GM18499 (cell line): Measurements from ENCODE around the gene MPND.

Source experiments
- ATAC-seq: cut with Tn5 transposase; IDR thresholded peaks from one replicate; pipeline ENCODE4 v1.9.1; 2021; ENCODE audit warnings: moderate number of reproducible peaks; ENCODE audit not compliant: insufficient read depth, unreplicated experiment

The MPND gene

DNA sequence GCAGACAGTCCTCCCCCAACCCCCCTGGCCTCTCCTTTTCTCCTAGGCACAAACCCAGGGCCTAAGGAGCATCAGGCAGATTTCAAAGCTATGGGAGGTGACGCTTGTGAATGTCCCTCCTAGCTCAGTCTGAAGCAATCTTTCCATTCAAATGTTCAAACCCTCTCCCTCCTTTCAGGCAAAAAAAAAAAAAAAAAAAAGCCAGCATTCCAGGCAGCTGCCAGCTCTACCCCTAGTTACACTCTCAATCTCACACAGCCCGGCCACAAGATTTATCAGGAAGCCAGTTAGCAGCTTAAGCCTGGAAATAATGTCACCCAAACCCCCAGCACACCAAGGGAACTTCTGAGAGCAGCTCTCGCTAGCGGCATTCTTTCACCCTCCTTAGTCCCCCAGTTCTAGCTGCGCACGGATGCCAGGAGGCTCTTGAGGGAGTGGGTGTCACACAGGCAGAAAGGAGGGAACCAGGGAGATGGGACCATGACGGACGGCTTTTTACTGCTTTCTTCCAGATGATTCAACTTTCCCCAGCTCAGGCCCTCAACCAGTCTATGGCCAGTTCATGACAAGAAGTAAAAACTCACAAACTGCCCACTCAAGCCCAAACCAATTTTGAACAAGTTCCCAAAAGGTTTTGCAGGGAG is 50.7 kb downstream of the MPND start:
- no peak for ATAC-seq

DNA sequence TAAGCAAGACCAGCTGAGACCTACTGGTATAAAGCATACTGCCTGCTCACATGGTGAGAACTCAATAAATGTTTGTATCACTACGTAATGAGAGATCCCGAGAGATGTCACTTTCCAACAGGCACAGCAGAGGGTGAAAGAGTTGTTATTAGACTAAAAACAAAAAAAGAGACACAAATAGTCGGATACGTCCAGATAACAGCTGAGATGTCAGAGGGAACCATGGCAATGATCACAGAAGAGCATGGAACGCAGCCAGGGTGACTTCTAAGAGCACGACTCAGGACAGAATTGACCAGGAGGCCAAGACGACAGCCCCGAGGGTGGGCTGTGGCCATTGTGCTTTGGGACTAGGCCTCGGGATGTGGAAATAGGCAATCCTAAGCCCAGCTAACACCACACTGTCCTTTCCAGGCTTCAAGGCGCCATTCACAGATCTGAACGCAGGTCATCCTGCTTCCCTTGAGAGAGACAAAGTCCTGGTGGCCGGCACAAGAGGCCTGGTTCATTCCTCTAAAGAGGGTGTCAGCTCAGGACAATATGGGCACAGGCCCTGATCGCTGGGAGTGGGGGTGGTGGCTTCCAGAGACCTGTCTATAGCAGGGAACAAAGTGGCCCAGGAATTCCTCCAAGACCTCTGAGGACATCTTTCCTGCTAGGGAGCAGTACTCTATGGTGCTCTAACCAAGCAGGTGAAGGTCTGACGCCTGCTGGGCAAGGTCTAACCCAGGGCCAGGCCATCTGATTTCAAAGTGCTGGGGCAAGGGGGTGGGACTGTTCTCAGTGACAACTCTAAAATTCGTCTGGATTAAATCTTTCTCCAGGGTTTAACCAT is 53.8 kb downstream of the MPND start:
- no peak for ATAC-seq

DNA sequence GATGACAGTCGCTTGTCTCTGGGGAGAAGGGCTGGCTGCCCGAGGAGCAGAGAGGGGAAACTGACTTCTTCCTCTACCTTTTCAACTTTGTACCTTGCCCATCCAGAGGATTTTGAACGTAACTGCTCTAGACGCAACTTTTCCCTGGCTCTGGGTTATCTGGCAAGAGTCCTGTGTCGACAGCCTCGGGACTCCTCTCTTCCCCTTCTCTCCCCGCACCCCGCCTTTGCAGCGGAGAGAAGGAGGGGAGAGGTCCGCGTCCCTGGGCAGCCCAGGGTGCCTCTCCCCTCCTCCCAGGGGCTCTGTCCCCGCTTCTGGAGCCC is 56.4 kb downstream of the MPND start:
- no peak for ATAC-seq

DNA sequence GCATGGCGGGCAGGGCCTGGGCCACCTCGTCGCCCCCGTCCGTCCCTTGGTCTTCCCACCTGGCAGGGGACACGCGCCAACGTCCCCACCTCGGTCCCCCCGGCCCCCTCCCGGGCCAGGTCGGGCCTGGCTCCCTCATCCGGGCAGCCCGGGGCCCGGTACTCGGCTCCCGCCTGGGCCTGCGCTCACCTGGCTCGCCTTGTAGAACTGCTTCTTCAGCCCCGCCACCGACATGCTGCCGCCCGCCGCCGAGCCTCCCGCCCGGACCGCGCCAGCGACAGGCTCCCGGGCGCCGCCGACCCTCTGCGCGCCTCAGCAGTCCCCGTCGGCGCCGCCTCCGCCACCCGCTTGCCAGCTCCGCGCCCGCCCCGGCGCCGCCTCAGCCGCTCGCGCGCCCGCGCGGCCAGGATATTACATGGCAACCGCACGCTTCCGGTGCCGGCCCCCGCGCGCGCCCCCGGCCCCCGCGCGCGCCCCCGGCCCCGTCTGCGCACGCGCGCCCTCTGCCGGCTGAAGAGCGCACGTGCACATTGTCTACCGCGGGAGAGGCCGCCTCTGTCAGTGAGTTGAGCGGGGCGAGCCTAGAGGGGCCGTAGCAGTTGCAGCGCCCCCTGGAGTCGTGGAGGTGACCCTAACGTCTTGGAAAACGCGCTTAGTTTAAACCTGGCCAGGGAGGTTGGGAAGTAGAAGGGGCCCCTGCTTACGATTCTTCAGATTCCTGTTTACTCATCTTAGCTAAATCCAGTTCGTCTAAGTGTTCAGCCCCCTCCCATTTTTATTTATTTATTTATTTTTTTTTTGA is 57.0 kb downstream of the MPND start, which contains the start of gene SH3GL1:
Gene SH3GL1 (minus strand): TSS at position 413 of the 802 bp plus-strand sequence. CDS start 179 bp downstream, at position 234.
- no peak for ATAC-seq

DNA sequence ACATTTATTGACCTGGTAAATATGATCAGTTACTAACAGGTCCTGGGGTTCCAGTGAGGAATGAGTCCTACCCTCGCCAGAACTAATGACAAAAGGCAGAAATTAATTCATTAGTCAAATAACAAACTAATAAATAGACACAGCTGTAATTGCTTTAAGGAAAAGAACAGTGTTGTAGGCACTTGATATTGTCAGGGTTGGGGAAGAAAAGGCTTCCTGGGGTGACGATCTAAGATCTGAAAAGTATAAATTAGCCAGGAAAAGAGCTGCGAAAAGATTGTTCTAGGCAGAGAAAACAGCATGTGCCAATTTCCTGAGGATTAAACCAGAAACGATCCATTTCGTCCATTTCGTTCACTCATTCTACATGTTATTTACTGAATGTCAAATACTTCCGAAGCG is 58.4 kb downstream of the MPND start:
- ATAC-seq, result no peak

DNA sequence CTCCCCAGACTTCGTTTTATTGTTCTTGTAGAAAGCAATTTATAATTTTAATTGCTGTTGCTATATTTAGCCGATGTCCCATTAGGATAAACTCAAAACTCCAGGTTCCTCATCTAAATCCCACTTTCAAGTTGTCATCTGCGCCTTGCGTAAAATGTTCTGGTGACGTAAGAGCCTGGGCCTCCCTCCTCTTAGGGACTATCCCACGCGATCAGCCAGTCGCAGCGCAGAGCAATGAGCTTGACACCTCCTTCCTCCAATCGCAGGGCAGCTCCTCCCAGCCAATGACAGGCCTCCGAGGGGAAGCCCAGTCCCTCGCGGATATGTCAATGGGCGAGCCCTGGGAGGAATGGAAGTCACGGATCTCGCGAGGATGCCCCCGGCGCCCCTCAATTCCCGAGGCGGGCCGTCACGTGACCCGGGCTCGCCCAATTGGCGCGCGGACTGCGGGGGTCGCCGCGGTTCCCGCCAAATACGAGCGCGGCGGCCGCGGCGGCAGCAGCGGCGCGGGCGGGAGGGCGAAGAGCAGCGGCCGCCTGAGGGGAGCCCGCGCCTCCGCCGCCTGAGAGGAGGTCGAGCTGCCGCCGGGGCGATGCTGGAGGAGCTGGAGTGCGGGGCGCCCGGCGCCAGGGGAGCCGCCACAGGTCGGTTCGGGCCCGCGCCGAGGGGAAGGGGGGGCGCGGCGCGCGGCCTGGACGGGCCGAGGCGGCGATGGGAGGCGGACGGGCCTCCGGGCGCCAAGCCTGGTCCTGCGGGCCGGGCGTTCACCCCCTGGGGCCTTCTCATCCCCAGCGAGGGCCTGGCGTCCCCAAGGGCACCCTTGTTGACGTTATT is 59.0 kb downstream of the MPND start, which contains the start of gene CHAF1A:
Gene CHAF1A (plus strand): TSS at position 470 of the 834 bp plus-strand sequence. CDS start 123 bp downstream, at position 593.
- ATAC-seq, result peak; percentile 90

DNA sequence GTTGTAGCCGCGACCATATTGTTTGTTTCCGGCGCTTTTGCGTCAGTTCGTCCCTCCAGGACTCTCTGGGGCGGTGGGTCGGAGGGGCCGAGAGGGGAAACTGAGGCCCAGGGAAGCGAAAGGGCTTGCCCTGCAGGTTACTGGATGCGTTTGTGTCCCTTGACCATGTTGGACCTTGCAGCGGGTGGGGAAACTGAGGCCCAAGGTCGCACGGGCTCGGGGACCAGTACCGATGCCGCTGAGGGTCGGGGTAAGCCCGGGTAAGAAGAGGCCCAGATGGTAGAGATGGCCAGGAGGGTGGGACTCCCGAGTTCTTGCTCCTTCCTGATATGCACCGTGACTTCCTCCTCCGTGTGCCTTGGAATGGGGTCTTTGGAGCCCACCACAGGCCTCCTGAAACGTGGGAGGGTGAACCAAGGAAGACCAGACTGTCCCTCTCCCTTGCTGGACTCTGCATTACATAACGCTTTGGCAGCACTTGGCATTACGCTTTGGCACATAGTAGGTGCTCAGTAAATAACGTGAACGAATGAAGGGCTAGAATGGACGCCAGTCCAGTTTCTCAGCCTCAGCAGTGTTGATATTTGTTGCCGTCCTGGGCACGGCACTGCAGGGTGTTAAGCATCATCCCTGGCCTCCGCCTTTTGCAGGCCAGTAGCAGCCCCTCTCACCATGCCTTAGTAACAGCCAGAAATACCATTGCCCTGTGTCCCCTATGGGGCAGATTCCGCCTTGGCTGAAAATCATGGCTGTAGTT is 59.8 kb downstream of the MPND start:
- no peak for ATAC-seq

DNA sequence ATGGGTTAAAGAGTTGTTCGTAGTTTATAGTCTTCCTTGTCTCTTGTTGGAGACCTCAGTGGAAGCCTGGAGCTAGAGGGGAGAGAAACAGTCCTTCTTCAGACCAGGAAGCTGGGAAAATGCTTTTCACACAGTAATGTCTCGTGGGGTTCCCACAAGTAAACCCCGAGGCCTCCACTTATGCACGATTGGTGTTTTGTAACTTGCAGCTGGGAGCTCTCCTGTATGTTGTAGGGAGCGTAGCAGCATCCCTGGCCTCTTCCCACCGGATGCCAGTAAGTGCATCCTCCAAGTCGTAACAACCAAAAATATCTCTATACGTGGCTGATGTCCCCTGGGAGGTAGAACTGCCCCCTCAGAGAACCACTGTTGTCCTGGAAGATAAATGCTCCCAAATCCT is 62.6 kb downstream of the MPND start:
- ATAC-seq, result no peak

DNA sequence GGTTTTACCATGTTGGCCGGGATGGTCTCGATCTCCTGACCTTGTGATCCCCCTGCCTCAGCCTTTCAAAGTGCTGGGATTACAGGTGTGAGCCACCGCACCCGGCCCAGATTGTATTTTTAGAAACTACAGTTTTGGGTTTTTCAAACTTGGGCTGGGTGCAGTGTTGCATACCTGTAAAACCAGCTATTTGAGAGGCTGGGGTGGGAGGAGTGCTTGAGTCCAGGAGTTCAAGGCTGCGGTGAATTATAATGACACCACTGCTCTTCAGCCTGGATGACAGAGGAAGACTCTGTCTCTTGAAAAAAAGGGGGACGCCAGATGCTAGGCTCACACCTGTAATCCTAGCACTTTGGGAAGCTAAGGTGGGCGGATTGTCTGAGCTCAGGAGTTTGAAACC is 63.3 kb downstream of the MPND start:
- no peak for ATAC-seq

DNA sequence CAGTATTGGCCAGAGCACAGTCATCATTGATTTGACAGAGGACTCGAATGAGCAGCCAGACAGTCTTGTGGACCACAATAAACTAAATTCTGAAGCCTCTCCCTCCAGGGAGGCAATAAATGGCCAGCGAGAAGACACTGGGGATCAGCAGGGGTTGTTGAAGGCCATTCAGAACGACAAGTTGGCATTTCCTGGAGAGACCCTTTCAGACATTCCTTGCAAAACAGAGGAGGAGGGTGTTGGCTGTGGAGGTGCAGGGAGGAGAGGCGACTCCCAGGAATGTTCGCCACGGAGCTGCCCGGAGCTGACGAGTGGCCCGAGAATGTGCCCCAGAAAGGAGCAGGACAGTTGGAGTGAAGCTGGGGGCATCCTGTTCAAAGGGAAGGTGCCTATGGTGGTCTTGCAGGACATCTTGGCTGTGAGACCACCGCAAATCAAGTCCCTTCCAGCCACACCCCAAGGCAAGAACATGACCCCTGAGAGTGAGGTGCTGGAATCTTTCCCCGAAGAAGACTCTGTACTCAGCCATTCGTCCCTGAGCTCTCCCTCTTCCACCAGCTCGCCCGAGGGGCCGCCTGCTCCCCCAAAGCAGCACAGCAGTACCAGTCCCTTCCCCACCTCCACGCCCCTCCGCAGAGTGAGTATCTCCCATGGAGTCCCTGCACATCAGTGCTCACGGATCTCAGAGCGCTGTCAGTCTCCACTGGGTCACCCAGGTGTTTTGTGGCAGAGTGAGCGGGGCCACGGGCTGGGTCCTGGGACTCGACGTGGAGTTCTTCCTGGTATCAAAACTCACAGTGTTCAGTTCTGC is 66.0 kb downstream of the MPND start:
- ATAC-seq, result no peak
